Measurements from ENCODE around the gene OOSP3. TPM values are rescaled to one million over a fixed set of nuclear protein-coding genes. Genes with fewer than 3 reads are reported as not detected.

The OOSP3 gene
- polyA plus RNA-seq, 1 of the 3 experiments (the other 2 are of a cell fraction): not detected

- Histone ChIP-seq H3K36me3 (replicated peaks in 1 of 2; ENCODE audit: control insufficient read depth in 1 of 2, insufficient read depth in 2 of 2, low read length in 1 of 2) (no peaks in the 10 kb centered on the region), H3F3A (replicated peaks; ENCODE audit: insufficient read depth) (no peaks in the 10 kb centered on the region), H3K27ac (ENCODE audit: low read depth in 2 of 2, low read length in 1 of 2) (no peak overlapping the region), H3K9me3 (no peaks in the 10 kb centered on the region), H3K79me2 (ENCODE audit: insufficient read depth) (no peaks in the 10 kb centered on the region), H3K4me3 (ENCODE audit: low read depth in 2 of 2, low read length in 1 of 2) (no peak overlapping the region), H3K27me3 (ENCODE audit: insufficient read depth) (no peaks in the 10 kb centered on the region; the same call in 1 of the 2 replicates), H3K4me1 (ENCODE audit: control insufficient read depth in 1 of 2, insufficient read depth in 2 of 2, low read depth in 1 of 2, low read length in 1 of 2) (no peaks in the 10 kb centered on the region), H3K9me2 (no peaks in the 10 kb centered on the region), H3K4me2 (no peak overlapping the region), H3K9ac (no peak overlapping the region), H2AFZ (ENCODE audit: low read depth) (no peak overlapping the region), H4K20me1 (ENCODE audit: insufficient read depth) (no peaks in the 10 kb centered on the region)
- POLR2A ChIA-PET: no interaction called here
- CTCF ChIA-PET: no interaction called here
- no peak for DNase-seq
- WGBS (ENCODE audit: low lambda C conversion rate): 15% methylated on average over 3 of the region's 3 CpGs
- no peak for TF ChIP-seq GATA2 (CRISPR knock-in tag; IDR thresholded peaks at IDR 0.05)
- TF ChIP-seq TCF12 (IDR thresholded peaks at IDR 0.05): no peak
- TF ChIP-seq, protein P1, sequence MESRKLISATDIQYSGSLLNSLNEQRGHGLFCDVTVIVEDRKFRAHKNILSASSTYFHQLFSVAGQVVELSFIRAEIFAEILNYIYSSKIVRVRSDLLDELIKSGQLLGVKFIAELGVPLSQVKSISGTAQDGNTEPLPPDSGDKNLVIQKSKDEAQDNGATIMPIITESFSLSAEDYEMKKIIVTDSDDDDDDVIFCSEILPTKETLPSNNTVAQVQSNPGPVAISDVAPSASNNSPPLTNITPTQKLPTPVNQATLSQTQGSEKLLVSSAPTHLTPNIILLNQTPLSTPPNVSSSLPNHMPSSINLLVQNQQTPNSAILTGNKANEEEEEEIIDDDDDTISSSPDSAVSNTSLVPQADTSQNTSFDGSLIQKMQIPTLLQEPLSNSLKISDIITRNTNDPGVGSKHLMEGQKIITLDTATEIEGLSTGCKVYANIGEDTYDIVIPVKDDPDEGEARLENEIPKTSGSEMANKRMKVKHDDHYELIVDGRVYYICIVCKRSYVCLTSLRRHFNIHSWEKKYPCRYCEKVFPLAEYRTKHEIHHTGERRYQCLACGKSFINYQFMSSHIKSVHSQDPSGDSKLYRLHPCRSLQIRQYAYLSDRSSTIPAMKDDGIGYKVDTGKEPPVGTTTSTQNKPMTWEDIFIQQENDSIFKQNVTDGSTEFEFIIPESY (IDR thresholded peaks at IDR 0.05; ENCODE audit: borderline replicate concordance, low read depth): no peak
- no peak for TF ChIP-seq SIN3A (IDR thresholded peaks at IDR 0.05; ENCODE audit: borderline replicate concordance, low read depth, low read length)
- TF ChIP-seq ELF1 (IDR thresholded peaks at IDR 0.05): no peak
- no peak for TF ChIP-seq REST (IDR thresholded peaks at IDR 0.05; ENCODE audit: low read depth, low read length)
- no peak for TF ChIP-seq RXRA (IDR thresholded peaks at IDR 0.05; ENCODE audit: borderline replicate concordance, low read depth)
- no peak for TF ChIP-seq EP300 (IDR thresholded peaks at IDR 0.05; ENCODE audit: borderline replicate concordance in 1 of 2, low read depth in 1 of 2, low read length in 1 of 2)
- TF ChIP-seq GABPA (IDR thresholded peaks at IDR 0.05; ENCODE audit: low read depth): no peak
- TF ChIP-seq JUND (IDR thresholded peaks at IDR 0.05): no peak
- TF ChIP-seq RCOR1 (IDR thresholded peaks at IDR 0.05; ENCODE audit: low read length): no peak
- no peak for TF ChIP-seq MXI1 (IDR thresholded peaks at IDR 0.05; ENCODE audit: low read depth, low read length)
- TF ChIP-seq, protein P2, sequence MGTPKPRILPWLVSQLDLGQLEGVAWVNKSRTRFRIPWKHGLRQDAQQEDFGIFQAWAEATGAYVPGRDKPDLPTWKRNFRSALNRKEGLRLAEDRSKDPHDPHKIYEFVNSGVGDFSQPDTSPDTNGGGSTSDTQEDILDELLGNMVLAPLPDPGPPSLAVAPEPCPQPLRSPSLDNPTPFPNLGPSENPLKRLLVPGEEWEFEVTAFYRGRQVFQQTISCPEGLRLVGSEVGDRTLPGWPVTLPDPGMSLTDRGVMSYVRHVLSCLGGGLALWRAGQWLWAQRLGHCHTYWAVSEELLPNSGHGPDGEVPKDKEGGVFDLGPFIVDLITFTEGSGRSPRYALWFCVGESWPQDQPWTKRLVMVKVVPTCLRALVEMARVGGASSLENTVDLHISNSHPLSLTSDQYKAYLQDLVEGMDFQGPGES (IDR thresholded peaks at IDR 0.05; ENCODE audit: low read depth, low read length): no peak
- TF ChIP-seq FOXM1 (IDR thresholded peaks at IDR 0.05; ENCODE audit: low read depth): no peak
- no peak for TF ChIP-seq TAF1 (IDR thresholded peaks at IDR 0.05; ENCODE audit: borderline replicate concordance, low read depth, low read length)
- TF ChIP-seq FOXJ3 (CRISPR knock-in tag; IDR thresholded peaks at IDR 0.05): no peak
- no peak for TF ChIP-seq USF1 (IDR thresholded peaks at IDR 0.05; ENCODE audit: borderline replicate concordance, low read depth)
Measured at GRCh38 chr11:59943997-59944714, 65.6 kb downstream of the OOSP3 start.
